SU-DHL-6 (cell line): ENCODE results near the gene HOXC5.

ENCODE experiments used
- H2AFZ ChIP-seq: fragments of 200-600 bp; sonication (generic); 2 replicates; pipeline ENCODE4 v1.6.1; 2014; ENCODE audit warnings: low read depth, mild to moderate bottlenecking, moderate library complexity, mixed read lengths, antibody characterized with exemption, low read length; ENCODE audit not compliant: severe bottlenecking
- H3F3A ChIP-seq: fragments of 200-600 bp; shearing (Covaris generic); 2 replicates; pipeline ENCODE4 v1.6.0; 2016; ENCODE audit warnings: antibody characterized with exemption, mild to moderate bottlenecking; ENCODE audit not compliant: insufficient read depth
- H3K27ac ChIP-seq: fragments of 200-600 bp; sonication (generic); 2 replicates; pipeline ENCODE4 v1.5.1; 2016; ENCODE audit warnings: low read depth, mild to moderate bottlenecking, low read length, moderate library complexity, mixed read lengths
- H3K27me3 ChIP-seq: fragments of 200-600 bp; sonication (generic), shearing (Covaris generic); 2 replicates; pipeline ENCODE4 v1.6.0; 2014; ENCODE audit warnings: mild to moderate bottlenecking, low read length
- H3K36me3 ChIP-seq: fragments of 200-600 bp; sonication (generic); 2 replicates; pipeline ENCODE4 v1.6.1; 2014; ENCODE audit warnings: mild to moderate bottlenecking, low read length, mixed read lengths
- H3K4me2 ChIP-seq: fragments of 300-600, 200-600 bp; shearing (Covaris generic), sonication (generic); 2 replicates; pipeline ENCODE4 v1.6.0; 2014; ENCODE audit warnings: low read length, low read depth, mild to moderate bottlenecking; ENCODE audit not compliant: poor library complexity, severe bottlenecking
- H3K4me3 ChIP-seq: fragments of 200-600 bp; sonication (generic); 2 replicates; pipeline ENCODE4 v1.5.1; 2014; ENCODE audit warnings: antibody characterized with exemption, low read length, mild to moderate bottlenecking, mixed read lengths; ENCODE audit not compliant: insufficient read depth, poor library complexity, severe bottlenecking
- H3K79me2 ChIP-seq: fragments of 200-600 bp; sonication (generic); 2 replicates; pipeline ENCODE4 v1.6.1; 2014; ENCODE audit warnings: mild to moderate bottlenecking, low read length, moderate library complexity; ENCODE audit not compliant: insufficient read depth
- H3K9ac ChIP-seq: fragments of 200-600 bp; sonication (generic); 2 replicates; pipeline ENCODE4 v1.7.0; 2014; ENCODE audit warnings: mild to moderate bottlenecking, low read length
- H3K9me2 ChIP-seq: fragments of 200-600 bp; sonication (generic); replicated peaks from 2 replicates; pipeline ENCODE4 v1.6.1; 2014; ENCODE audit warnings: low read length; ENCODE audit not compliant: insufficient read depth
- H3K9me3 ChIP-seq: fragments of 200-600 bp; sonication (generic); 2 replicates; pipeline ENCODE4 v1.6.1; 2014; ENCODE audit warnings: low read length, mixed read lengths; ENCODE audit not compliant: insufficient read depth
- H4K20me1 ChIP-seq: fragments of 200-600 bp; sonication (generic); 2 replicates; pipeline ENCODE4 v1.6.1; 2014; ENCODE audit warnings: low read depth, mild to moderate bottlenecking, antibody characterized with exemption, low read length, moderate library complexity, mixed read lengths
- EZH2phosphoT487 ChIP-seq: fragments of 200-600 bp; sonication (generic), shearing (Covaris generic); conservative IDR thresholded peaks from 2 replicates; pipeline ENCODE4 v1.6.1; 2018; ENCODE audit warnings: mild to moderate bottlenecking, antibody characterized with exemption, low read length, moderate library complexity, mixed read lengths
- TF ChIP-seq, protein P1 (sequence below): fragments of 200-600 bp; sonication (generic); IDR thresholded peaks from one replicate; pipeline ENCODE4 v1.5.1; 2017; ENCODE audit warnings: antibody characterized with exemption, mild to moderate bottlenecking, low read length, moderate library complexity; ENCODE audit not compliant: insufficient read depth, poor library complexity, severe bottlenecking

The HOXC5 gene

DNA sequence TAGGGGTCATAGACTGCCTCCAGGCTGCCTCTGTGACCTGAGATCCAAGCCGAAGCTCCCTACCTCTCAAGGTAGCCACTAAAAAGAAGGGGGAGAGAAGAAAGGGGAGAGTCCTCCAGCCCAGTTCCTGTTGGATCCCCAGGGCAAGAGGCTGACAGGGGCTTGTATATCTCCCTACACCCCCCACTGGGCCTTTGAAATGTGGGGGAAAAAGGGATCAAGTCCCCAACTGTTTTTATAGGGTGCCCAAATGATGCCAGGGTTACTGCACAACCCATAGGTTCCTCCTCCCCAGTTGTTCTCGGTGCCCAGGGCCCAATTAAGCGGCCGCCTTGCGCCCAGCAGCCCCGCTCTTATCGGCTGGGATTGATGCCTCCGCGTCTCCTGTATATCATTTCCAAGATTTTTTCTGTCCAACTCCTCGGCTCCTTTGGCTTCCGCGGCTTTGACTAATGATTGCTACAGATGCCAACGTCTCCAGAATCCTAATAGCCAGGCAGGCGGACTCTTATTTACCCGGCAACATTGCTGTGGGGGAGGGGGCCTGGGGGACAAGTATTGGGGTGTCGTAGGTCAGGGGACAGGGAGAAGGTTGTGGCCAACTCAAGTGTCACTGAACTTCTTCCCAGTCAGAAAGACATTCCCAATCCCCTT is 13.1 kb downstream of the HOXC5 start:
- H3K9me3 ChIP-seq, result no peaks in the 10 kb centered on the region
- no peak overlapping the region for H3K27ac ChIP-seq
- H3K4me2 ChIP-seq, result no peak overlapping the region
- no peaks in the 10 kb centered on the region for H3K9me2 ChIP-seq
- no peak overlapping the region for H3K9ac ChIP-seq
- no peak overlapping the region for H3K4me3 ChIP-seq
- no peaks in the 10 kb centered on the region for H3K27me3 ChIP-seq
- H4K20me1 ChIP-seq, result no peaks in the 10 kb centered on the region
- TF ChIP-seq, protein P1, sequence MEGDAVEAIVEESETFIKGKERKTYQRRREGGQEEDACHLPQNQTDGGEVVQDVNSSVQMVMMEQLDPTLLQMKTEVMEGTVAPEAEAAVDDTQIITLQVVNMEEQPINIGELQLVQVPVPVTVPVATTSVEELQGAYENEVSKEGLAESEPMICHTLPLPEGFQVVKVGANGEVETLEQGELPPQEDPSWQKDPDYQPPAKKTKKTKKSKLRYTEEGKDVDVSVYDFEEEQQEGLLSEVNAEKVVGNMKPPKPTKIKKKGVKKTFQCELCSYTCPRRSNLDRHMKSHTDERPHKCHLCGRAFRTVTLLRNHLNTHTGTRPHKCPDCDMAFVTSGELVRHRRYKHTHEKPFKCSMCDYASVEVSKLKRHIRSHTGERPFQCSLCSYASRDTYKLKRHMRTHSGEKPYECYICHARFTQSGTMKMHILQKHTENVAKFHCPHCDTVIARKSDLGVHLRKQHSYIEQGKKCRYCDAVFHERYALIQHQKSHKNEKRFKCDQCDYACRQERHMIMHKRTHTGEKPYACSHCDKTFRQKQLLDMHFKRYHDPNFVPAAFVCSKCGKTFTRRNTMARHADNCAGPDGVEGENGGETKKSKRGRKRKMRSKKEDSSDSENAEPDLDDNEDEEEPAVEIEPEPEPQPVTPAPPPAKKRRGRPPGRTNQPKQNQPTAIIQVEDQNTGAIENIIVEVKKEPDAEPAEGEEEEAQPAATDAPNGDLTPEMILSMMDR, result no peak
- no peak for TF ChIP-seq EZH2phosphoT487
- H2AFZ ChIP-seq, result no peak overlapping the region
- no peaks in the 10 kb centered on the region for H3K36me3 ChIP-seq
- no peaks in the 10 kb centered on the region for H3K79me2 ChIP-seq
- no peaks in the 10 kb centered on the region for H3F3A ChIP-seq

DNA sequence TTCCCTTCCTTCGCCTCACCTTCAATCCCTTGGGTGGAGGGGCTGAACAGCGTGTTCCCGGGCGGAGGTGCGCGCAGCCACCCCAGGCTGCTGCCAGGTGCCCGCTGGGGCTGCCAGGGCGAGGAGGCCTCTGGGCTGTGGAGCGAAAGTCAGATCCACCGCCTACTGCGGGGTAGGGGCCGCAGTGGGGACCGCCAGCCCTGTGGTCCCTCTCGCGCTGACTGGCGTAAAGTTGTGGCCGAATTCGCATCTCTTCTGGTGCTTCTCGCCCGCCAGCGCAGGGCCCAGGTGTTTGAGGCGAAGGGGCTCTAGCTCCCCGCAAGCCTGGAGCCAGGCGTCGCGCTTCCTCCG is 13.9 kb downstream of the HOXC5 start:
- TF ChIP-seq, protein P1, result no peak
- TF ChIP-seq EZH2phosphoT487, result no peak
- Histone ChIP-seq H3F3A (no peaks in the 10 kb centered on the region), H3K4me2 (no peak overlapping the region), H3K27me3 (no peaks in the 10 kb centered on the region), H3K9me2 (no peaks in the 10 kb centered on the region), H3K79me2 (no peaks in the 10 kb centered on the region), H3K9me3 (no peaks in the 10 kb centered on the region), H3K36me3 (no peaks in the 10 kb centered on the region), H3K27ac (no peak overlapping the region), H3K9ac (no peak overlapping the region), H4K20me1 (no peaks in the 10 kb centered on the region), H3K4me3 (no peak overlapping the region), H2AFZ (no peak overlapping the region)

- no peak overlapping the region for H3K4me2 ChIP-seq
- H3K9me2 ChIP-seq, result no peaks in the 10 kb centered on the region
- no peak overlapping the region for H3K4me3 ChIP-seq
- H3K27ac ChIP-seq, result no peak overlapping the region
- no peak overlapping the region for H2AFZ ChIP-seq
- no peaks in the 10 kb centered on the region for H3K9me3 ChIP-seq
- no peaks in the 10 kb centered on the region for H4K20me1 ChIP-seq
- no peaks in the 10 kb centered on the region for H3K27me3 ChIP-seq
- no peaks in the 10 kb centered on the region for H3K79me2 ChIP-seq
- H3K36me3 ChIP-seq, result no peaks in the 10 kb centered on the region
- TF ChIP-seq, protein P1, result no peak
- TF ChIP-seq EZH2phosphoT487, result no peak
- no peaks in the 10 kb centered on the region for H3F3A ChIP-seq
- H3K9ac ChIP-seq, result no peak overlapping the region
Observed at GRCh38 chr12:54047160-54047963, 14.5 kb downstream of the HOXC5 start.
